Vagina (tissue), 2 donors: ENCODE measurements around the gene TMEM269.

Experiments
- POLR2A ChIP-seq, 2 donors: fragments of 450-650 bp; IDR thresholded peaks; one replicate each; pipeline ENCODE4 v1.6.1; 2017; ENCODE audit warnings: antibody characterized with exemption in 2 of 2, mild to moderate bottlenecking in 2 of 2, moderate library complexity in 2 of 2
- POLR2AphosphoS5 ChIP-seq, 2 donors: sonication (generic); formaldehyde crosslinking; IDR thresholded peaks; one replicate each; pipeline ENCODE4 v1.9.0; 2017; ENCODE audit warnings: antibody characterized with exemption in 2 of 2, mild to moderate bottlenecking in 2 of 2, low read depth in 1 of 2; ENCODE audit not compliant: insufficient read depth in 1 of 2
- TF ChIP-seq, protein P1 (sequence below), 3 experiments: fragments of 450-650 bp in 2 of 3; fragments of 200-600 bp in 1 of 3; sonication (generic) in 1 of 3; IDR thresholded peaks; one replicate each; pipeline ENCODE4 v1.5.1; 2017 to 2019; ENCODE audit warnings: antibody characterized with exemption in 3 of 3, mild to moderate bottlenecking in 2 of 3, moderate library complexity in 2 of 3

DNA sequence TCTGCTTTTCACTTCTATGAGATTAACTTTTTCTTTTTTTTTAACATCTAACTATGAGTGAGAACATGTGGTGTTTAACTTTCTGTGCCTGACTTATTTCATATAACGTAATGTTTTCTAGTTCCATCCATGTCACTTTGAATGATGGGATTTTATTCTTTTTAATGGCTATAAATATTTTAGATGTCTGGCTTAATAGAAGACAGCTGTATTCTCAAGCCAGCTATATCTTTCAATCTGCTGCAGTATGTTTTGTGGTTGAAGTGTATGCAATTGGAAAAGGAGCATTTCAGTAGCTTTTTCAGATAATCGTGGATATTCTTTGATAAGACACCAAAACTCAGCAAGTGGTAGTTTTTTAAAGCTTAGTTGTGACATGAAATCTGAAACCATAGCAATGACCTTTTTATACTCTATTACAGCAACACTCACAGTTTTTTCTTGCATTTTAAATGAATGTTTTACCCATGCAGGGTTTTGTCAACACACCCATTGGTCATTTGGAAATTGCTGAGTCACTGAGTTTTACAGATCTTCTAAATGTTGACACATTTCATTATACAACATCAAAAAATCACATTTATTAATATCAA lies 38.1 kb downstream of the TMEM269 start:
- TF ChIP-seq POLR2A (IDR thresholded peaks at IDR 0.05) (no peak), POLR2AphosphoS5 (IDR thresholded peaks at IDR 0.05; ENCODE audit: insufficient read depth in 1 of 2, low read depth in 1 of 2) (no peak)
- TF ChIP-seq, protein P1, sequence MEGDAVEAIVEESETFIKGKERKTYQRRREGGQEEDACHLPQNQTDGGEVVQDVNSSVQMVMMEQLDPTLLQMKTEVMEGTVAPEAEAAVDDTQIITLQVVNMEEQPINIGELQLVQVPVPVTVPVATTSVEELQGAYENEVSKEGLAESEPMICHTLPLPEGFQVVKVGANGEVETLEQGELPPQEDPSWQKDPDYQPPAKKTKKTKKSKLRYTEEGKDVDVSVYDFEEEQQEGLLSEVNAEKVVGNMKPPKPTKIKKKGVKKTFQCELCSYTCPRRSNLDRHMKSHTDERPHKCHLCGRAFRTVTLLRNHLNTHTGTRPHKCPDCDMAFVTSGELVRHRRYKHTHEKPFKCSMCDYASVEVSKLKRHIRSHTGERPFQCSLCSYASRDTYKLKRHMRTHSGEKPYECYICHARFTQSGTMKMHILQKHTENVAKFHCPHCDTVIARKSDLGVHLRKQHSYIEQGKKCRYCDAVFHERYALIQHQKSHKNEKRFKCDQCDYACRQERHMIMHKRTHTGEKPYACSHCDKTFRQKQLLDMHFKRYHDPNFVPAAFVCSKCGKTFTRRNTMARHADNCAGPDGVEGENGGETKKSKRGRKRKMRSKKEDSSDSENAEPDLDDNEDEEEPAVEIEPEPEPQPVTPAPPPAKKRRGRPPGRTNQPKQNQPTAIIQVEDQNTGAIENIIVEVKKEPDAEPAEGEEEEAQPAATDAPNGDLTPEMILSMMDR (IDR thresholded peaks at IDR 0.05), result no peak
